ENCODE data around the gene DNAH9.

DNAH9 gene

GRCh38 chr17:11642655-11643054 lies 44.4 kb downstream of the DNAH9 start:
- H3K27me3 ChIP-seq (ENCODE audit: control insufficient read depth, low read length) = no peaks in the 10 kb centered on the region
- H3K4me1 ChIP-seq (ENCODE audit: control insufficient read depth, low read length) = no peaks in the 10 kb centered on the region
- no peaks in the 10 kb centered on the region for H4K20me1 ChIP-seq (ENCODE audit: control insufficient read depth, insufficient read depth, low read depth, low read length)
- no peaks in the 10 kb centered on the region for H3F3A ChIP-seq (ENCODE audit: control insufficient read depth, insufficient read depth)
- TF ChIP-seq EZH2phosphoT487 (IDR thresholded peaks at IDR 0.05; ENCODE audit: borderline replicate concordance, low read length) (no peak), CTCF (IDR thresholded peaks at IDR 0.05; ENCODE audit: low read depth, low read length, poor library complexity, severe bottlenecking) (no peak)
- H3K9me2 ChIP-seq (replicated peaks; ENCODE audit: control insufficient read depth, low read length) = no peaks in the 10 kb centered on the region
- H3K79me2 ChIP-seq (ENCODE audit: control insufficient read depth, low read length) = no peaks in the 10 kb centered on the region
- no peak overlapping the region for H3K27ac ChIP-seq (ENCODE audit: low read depth, low read length)
- H3K9me3 ChIP-seq (ENCODE audit: control insufficient read depth, insufficient read depth, low read length) = no peaks in the 10 kb centered on the region
- H3K4me2 ChIP-seq (ENCODE audit: low read length) = no peak overlapping the region
- no peaks in the 10 kb centered on the region for H3K36me3 ChIP-seq (ENCODE audit: control insufficient read depth, low read length)
- no peak overlapping the region for H3K4me3 ChIP-seq (ENCODE audit: low read length)

- no peaks in the 10 kb centered on the region for H3K27me3 ChIP-seq (ENCODE audit: control insufficient read depth, low read length)
- no peak for TF ChIP-seq EZH2phosphoT487 (IDR thresholded peaks at IDR 0.05; ENCODE audit: borderline replicate concordance, low read length)
- TF ChIP-seq CTCF (IDR thresholded peaks at IDR 0.05; ENCODE audit: low read depth, low read length, poor library complexity, severe bottlenecking) = no peak
These were observed 45.6 kb downstream of the DNAH9 start for GRCh38 chr17:11643851-11644250.

GRCh38 chr17:11644265-11645212 lies 46.3 kb downstream of the DNAH9 start:
- no peaks in the 10 kb centered on the region for H3K27me3 ChIP-seq (ENCODE audit: control insufficient read depth, low read length)
- no peaks in the 10 kb centered on the region for H3F3A ChIP-seq (ENCODE audit: control insufficient read depth, insufficient read depth)
- no peaks in the 10 kb centered on the region for H3K79me2 ChIP-seq (ENCODE audit: control insufficient read depth, low read length)
- no peak overlapping the region for H3K4me2 ChIP-seq (ENCODE audit: low read length)
- no peaks in the 10 kb centered on the region for H3K9me3 ChIP-seq (ENCODE audit: control insufficient read depth, insufficient read depth, low read length)
- no peak overlapping the region for H3K27ac ChIP-seq (ENCODE audit: low read depth, low read length)
- H3K4me1 ChIP-seq (ENCODE audit: control insufficient read depth, low read length) = no peaks in the 10 kb centered on the region
- no peak overlapping the region for H3K4me3 ChIP-seq (ENCODE audit: low read length)
- H3K9me2 ChIP-seq (replicated peaks; ENCODE audit: control insufficient read depth, low read length) = no peaks in the 10 kb centered on the region
- H3K36me3 ChIP-seq (ENCODE audit: control insufficient read depth, low read length) = no peaks in the 10 kb centered on the region
- H4K20me1 ChIP-seq (ENCODE audit: control insufficient read depth, insufficient read depth, low read depth, low read length) = no peaks in the 10 kb centered on the region
- TF ChIP-seq EZH2phosphoT487 (IDR thresholded peaks at IDR 0.05; ENCODE audit: borderline replicate concordance, low read length) = no peak
- peak; percentile 87 for TF ChIP-seq CTCF (IDR thresholded peaks at IDR 0.05; ENCODE audit: low read depth, low read length, poor library complexity, severe bottlenecking)

More at GRCh38 chr17:11643851-11644250, 45.6 kb downstream of the DNAH9 start:
- Histone ChIP-seq H3K4me1 (ENCODE audit: control insufficient read depth, low read length) (no peaks in the 10 kb centered on the region), H3F3A (ENCODE audit: control insufficient read depth, insufficient read depth) (no peaks in the 10 kb centered on the region), H3K4me2 (ENCODE audit: low read length) (no peak overlapping the region), H3K9me2 (replicated peaks; ENCODE audit: control insufficient read depth, low read length) (no peaks in the 10 kb centered on the region), H3K9me3 (ENCODE audit: control insufficient read depth, insufficient read depth, low read length) (no peaks in the 10 kb centered on the region), H3K36me3 (ENCODE audit: control insufficient read depth, low read length) (no peaks in the 10 kb centered on the region), H4K20me1 (ENCODE audit: control insufficient read depth, insufficient read depth, low read depth, low read length) (no peaks in the 10 kb centered on the region), H3K4me3 (ENCODE audit: low read length) (no peak overlapping the region), H3K79me2 (ENCODE audit: control insufficient read depth, low read length) (no peaks in the 10 kb centered on the region), H3K27ac (ENCODE audit: low read depth, low read length) (no peak overlapping the region)

All from DOHH2 (cell line).